ENCODE data around the gene CIBAR2.

DNA sequence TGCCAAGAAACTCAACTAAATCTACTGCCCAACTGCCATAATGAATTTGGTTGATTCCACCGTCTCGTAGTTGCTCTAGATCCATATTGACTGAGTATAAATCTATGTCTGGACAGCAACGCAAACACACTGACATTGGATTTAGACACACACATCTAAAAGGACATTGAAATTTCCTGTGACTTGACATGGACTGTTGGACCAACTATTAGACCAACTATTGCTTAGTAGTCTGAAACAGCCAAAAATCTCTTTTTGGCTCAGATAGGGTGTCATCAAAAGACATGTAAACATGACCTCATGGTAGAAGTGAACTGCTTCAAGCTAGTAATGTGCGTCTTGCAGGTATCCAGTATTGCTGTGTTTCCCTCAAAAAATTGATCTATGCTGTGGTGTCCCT is 53.4 kb downstream of the CIBAR2 start:
- TF ChIP-seq ZNF658 (tag by site-specific recombination; IDR thresholded peaks at IDR 0.05) (no peak), YY1 (tag by site-specific recombination; IDR thresholded peaks at IDR 0.05) (no peak), ZNF626 (tag by site-specific recombination; IDR thresholded peaks at IDR 0.05) (no peak), TCF7L2 (IDR thresholded peaks at IDR 0.05; ENCODE audit: borderline replicate concordance, low read depth, low read length) (no peak), ZNF501 (tag by site-specific recombination; IDR thresholded peaks at IDR 0.05) (no peak)
- TF ChIP-seq, protein P1, sequence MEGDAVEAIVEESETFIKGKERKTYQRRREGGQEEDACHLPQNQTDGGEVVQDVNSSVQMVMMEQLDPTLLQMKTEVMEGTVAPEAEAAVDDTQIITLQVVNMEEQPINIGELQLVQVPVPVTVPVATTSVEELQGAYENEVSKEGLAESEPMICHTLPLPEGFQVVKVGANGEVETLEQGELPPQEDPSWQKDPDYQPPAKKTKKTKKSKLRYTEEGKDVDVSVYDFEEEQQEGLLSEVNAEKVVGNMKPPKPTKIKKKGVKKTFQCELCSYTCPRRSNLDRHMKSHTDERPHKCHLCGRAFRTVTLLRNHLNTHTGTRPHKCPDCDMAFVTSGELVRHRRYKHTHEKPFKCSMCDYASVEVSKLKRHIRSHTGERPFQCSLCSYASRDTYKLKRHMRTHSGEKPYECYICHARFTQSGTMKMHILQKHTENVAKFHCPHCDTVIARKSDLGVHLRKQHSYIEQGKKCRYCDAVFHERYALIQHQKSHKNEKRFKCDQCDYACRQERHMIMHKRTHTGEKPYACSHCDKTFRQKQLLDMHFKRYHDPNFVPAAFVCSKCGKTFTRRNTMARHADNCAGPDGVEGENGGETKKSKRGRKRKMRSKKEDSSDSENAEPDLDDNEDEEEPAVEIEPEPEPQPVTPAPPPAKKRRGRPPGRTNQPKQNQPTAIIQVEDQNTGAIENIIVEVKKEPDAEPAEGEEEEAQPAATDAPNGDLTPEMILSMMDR (tag by site-specific recombination; IDR thresholded peaks at IDR 0.05) = no peak
- TF ChIP-seq, protein P2, sequence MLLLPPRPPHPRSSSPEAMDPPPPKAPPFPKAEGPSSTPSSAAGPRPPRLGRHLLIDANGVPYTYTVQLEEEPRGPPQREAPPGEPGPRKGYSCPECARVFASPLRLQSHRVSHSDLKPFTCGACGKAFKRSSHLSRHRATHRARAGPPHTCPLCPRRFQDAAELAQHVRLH (tag by site-specific recombination; IDR thresholded peaks at IDR 0.05) = no peak
- TF ChIP-seq, protein P3, sequence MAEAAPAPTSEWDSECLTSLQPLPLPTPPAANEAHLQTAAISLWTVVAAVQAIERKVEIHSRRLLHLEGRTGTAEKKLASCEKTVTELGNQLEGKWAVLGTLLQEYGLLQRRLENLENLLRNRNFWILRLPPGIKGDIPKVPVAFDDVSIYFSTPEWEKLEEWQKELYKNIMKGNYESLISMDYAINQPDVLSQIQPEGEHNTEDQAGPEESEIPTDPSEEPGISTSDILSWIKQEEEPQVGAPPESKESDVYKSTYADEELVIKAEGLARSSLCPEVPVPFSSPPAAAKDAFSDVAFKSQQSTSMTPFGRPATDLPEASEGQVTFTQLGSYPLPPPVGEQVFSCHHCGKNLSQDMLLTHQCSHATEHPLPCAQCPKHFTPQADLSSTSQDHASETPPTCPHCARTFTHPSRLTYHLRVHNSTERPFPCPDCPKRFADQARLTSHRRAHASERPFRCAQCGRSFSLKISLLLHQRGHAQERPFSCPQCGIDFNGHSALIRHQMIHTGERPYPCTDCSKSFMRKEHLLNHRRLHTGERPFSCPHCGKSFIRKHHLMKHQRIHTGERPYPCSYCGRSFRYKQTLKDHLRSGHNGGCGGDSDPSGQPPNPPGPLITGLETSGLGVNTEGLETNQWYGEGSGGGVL (tag by site-specific recombination; IDR thresholded peaks at IDR 0.05) = no peak
